NCI-H2227 (cell line): ENCODE measurements around the gene DYNLT2.

Experiments
- DNase-seq: peaks from one replicate; lab custom pipeline; 2025; ENCODE audit not compliant: unreplicated experiment; lab: John Stamatoyannopoulos, UW

DYNLT2 gene

DNA sequence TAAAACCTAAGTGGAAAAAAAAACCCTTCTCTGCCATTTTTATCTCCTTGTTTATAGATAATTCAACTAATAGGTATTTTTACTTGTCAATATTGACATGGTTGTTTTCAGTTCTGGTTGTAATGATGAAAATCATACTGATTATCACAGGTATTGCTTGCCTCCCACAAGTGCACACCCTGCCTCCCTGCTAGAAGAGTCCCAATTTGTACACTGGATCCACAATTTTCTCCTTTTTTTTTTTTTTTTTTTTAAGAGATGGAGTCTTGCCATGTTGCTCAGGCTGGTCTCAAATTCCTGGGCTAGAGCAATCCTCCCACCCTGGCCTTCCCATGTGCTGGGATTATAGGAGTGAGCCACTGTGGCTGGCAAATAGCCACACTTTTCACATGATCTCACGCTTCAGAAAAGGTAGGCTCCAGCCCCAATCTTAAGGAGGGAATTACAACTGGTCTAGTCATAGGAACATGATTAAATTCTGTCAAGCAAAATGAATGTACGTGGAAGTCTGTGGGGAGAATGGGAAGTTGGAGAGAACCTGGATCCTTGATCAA lies 12.3 kb downstream of the DYNLT2 start:
- no peak for DNase-seq

GRCh38 chr6:169738204-169738975 lies 13.0 kb downstream of the DYNLT2 start:
- no peak for DNase-seq

DNA sequence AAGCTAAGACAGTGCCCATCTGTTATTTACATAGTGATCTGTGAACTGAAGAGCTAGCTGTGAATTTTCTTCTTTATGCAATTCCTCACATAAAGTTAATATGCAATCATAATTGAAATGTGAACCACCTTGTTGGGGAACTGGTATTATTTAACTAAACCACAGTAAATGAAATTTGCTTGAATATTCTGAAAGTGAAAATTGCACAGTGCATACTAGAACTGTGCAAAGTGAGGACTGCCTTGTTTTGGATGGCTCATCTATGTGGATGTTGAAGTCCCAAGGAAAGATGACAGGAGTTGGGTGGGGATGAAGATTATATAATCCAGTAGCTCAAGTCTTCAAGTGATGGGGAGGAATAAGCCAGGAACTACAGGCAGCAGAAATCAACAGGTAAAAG lies 21.4 kb downstream of the DYNLT2 start:
- no peak for DNase-seq

DNA sequence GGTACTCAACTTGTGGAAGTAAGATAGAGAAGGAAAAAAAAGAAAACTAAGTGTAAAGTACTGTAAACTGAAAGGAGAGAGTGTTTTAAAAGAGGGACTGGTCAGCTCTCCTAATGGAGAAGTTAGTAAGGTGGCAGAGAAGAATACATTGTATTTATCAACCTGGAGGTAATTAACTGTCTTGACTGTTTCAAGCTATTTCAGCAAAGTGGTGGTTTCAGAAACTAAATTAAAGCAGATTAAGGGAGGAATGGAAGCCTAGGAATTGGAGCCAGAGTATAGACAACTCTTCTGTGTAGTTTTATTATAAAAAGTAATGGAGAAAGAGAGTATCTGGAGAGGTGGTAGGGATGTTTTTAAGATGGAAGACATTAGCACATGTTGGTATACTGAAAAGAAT lies 24.4 kb downstream of the DYNLT2 start:
- DNase-seq = no peak

DNA sequence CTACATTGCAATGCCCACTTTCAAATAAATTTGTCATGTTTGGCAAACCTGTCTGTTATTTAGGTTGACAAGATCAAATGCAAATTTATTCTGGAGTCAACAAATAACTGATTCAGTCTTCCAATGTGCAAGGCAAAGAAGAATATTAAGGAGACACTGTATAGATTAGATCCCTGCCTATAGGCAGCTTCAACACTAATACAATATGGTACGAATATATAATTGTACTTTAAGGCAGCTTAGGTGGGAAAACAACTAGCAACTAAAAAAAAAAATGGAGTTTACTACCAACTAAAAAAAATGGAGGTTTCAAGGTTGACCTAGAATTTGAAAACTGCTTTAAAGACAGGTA lies 25.3 kb downstream of the DYNLT2 start:
- DNase-seq = no peak

DNA sequence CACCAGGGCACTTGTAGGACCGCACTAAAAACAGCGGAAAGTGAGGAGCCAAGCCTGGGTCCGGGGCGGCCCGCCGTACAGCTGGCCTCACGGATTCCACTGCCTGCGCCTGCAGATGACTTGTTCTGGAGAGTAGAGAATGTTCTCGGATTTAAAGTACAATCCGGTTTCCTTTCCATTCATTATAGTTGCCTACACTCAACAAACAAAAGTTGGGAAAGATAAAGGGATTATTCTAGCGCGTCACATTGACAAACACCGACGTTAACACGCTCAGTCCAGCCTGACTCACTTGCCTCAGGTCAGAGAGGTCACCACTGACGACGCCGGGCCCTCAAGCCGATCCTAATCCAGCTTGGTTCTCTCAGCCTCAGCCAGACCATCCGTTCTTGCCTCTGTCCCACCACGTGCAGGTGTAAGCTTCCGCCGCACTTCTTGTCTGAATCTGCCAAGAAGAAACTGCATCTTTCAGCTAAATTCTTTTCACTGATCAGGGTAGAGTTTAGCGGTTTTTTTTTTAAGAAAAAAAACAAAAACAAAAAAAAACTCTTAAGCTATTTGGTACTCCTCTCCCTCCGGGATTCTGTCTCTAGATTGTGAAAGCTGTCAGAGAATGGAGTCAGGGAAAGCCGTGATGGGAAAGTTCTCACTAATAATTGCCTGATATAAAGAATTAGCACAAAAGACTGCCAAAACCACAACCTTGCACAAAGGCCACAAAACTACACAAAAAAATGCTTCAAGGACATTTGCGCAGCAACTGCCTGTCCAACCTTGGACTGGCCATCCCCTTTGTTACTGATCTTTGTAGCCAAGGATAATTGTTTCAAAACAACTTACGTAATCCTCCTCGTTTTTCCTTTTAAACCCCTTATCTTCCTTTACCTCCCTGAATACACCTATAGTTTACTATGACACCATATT lies 26.0 kb downstream of the DYNLT2 start:
- peak; percentile 42 for DNase-seq

GRCh38 chr6:169724494-169725124 lies 26.8 kb downstream of the DYNLT2 start, which contains the start of gene PHF10:
TSS of gene PHF10 (minus strand) at chr6:169724500. CDS start at chr6:169723931, 569 bp downstream.
- DNase-seq = peak; percentile 85

GRCh38 chr6:169723991-169724493 lies 27.3 kb downstream of the DYNLT2 start:
- peak; percentile 56 for DNase-seq

DNA sequence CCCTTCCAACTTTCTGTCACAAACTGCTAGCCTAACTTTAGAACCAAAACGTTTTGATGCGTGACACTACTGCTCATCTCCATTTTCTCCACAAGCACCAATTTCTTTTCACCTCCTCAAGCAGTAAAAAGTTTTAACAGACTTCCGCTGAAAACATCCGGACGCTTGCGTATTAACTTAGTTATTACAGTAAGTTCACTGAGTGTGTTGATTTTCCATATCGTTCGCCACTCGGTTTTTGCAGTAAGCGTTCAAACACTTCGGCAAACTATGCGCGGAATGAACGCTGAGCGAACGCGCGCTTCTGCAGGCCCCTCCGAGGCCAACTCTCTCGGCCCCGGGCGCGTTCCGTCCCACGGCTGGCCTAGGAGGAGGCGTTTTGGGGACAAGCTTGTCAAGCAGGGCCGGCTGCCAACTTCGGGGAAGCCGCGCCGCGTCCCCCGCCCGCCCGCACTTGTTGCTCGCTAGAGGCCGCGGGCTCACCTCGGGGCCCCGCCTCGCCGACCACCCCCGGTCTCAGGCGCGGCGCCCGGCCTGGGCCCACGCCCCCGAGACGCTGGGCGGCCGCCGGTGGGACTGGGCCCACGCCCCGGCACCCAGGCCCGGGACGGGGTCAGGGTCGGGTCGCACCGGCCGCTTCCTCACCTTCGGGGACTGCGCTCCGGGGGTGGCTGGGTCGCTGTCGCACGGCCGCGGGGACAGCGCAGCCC lies 28.0 kb downstream of the DYNLT2 start:
- peak; percentile 28 for DNase-seq

DNA sequence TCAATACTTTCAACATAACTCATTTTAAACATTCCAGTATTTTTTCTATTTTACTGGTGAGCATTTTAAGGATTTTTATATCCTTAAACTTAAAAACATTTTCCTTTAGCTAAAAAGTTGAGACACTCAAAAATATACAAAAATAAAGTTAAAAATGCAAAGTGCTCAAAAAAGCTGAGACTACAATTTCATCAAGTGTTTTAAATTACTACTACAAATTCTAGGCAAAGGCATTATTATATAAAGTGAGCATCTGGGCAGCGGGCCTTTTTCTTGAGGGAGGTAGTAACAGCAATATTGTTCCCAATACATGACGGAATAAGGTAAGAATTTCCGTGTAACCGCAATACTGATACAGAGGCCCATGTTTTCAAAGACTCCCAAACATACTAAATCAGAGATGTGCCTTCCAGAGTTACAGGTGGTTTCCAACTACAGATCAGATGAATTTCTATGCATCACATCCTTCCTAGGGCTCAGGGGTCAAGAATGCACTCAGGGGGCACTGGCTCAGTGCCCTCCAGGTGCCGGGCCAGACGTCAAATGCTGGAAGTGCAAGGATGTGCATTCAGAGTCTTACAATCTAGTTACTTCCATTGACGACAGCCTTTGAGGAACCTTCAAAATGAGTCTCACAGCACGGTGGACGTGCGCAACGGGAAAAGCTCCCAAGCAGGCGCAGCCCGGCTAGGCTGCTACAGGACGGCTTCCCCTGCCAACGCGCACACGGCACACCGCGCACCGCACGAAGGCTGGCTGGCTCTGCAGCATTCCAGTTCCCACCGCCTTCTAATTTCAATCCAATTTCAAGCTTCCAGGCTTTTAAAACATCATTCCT lies 28.8 kb downstream of the DYNLT2 start:
- DNase-seq = peak; percentile 37

- DNase-seq = peak; percentile 4
Observed at GRCh38 chr6:169720207-169720855, 31.0 kb downstream of the DYNLT2 start.

GRCh38 chr6:169719117-169719516 lies 32.3 kb downstream of the DYNLT2 start:
- no peak for DNase-seq

DNA sequence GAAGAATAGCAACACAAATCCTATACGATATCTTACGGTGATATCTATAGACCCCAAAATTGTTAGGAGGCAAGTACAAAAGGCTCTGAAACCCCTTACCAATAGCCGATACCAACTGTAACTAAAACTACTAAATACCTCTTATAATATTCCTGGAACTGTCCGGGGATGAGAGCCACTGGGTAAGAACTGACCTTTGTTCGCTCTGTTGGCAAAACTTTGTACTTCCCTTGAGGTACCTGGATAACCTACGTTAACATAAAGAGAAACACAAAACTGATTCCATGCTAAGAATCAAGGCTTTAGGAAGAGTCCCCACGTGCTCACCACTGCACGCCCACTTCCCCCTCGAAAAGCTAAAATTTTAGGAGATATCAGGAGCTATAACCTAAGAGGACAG lies 36.8 kb downstream of the DYNLT2 start:
- DNase-seq = no peak

GRCh38 chr6:169714178-169714577 lies 37.2 kb downstream of the DYNLT2 start:
- no peak for DNase-seq

DNA sequence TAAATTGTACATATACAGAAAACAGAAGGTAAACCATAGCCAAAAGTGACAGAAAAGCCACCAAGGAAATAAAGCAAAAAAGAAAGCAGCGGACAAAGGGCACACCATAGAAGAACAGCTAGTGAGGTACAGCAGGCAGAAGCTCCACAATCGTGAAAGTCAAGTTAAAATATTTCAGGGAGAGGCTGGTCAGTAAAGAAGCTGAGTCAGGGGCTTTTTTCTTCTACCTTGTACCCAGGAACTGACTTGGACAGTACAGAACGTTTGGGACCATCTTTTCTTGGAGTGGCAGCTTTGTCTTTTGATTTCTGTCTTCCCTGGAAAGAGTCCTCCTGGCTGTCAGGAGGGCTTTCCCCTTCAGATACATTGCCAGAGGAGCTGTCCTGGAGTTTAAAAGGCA lies 41.4 kb downstream of the DYNLT2 start:
- no peak for DNase-seq

DNA sequence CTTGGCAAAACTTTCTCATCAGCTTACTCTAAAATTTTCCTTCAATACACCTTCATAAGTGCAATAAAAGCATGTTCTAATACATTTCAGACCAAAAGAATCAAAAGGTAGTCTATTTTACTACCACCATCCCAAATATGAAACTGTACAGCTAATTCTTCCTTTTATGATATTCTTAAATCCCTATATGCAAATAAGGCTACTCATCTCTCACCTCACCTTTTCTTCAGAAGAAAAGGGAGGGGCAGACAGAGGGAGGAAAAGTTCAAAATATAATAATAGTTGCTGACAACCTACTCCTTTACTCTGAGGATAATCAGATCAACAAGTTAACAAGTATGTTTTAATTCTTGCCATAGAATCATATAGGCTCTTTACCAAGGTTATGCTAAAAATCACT lies 42.1 kb downstream of the DYNLT2 start:
- no peak for DNase-seq

DNA sequence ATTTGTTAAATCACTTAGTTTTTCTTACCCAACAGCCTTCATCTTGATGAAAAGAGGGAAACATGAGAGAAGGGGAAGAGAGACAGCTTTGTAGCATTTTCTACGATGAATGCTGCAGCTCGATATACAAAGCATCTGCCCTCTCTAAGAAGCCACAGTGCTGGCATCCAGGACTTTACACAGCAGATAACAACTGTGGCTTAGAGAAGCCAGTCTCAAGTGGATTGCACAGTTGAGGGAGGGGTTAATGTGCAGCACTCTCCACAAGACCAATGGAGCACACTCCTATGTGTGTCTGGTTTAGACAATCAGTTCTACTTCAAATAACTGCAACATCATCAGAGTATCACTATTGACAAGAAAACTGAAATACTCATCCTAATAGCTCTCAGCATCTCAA lies 43.6 kb downstream of the DYNLT2 start:
- no peak for DNase-seq

DNA sequence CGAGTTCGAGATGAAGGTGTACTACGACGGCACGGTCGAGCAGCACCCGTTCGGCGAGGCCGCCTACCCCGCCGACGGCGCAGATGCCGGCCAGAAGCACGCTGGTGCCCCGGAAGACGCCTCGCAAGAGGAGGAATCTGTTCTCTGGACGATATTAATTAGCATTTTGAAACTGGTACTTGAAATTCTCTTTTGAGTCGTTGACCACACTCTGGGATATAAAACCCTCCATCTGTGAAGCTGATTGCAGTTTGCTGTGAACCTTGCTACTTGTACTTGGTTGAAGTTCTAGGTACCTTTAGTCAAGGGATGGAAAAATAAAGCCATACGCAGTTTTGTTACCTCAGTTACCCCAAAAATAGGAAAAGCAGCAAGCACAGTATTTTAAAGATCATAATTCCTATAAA lies 48.5 kb downstream of the DYNLT2 start:
- no peak for DNase-seq
